GM12878 (cell line): ENCODE results near the gene ANKRD44. TPM values are rescaled to one million over a fixed set of nuclear protein-coding genes. Genes with fewer than 3 reads are reported as not detected.
A peak's percentile ranks its signal among the peaks of the same experiment; 100 is the strongest.

Source experiments
- ATAC-seq: fragments of 200-7000 bp; cut with Tn5 transposase; 3 replicates; pipeline ENCODE4 v1.9.1; 2020; ENCODE audit warnings: mild to moderate bottlenecking, moderate library complexity
- BruUV-seq: library from RNA; stranded (reverse); fragments of 400-500 nt; replicated peaks from 2 replicates; lab custom pipeline; 2021; lab: Mats Ljungman, UMichigan
- CTCF ChIA-PET: fragments of 300-600 bp; sonication (Branson Sonifier 250); formaldehyde crosslinking; extraction: SDS; loops from one replicate; lab custom pipeline; 2021; ENCODE audit warnings: inconsistent platforms; lab: Yijun Ruan, JAX
- POLR2A ChIA-PET: fragments of 350-600 bp; formaldehyde crosslinking; extraction: SDS; loops from one replicate; lab custom pipeline; 2021; ENCODE audit warnings: inconsistent platforms; lab: Charles Lee
- RAD21 ChIA-PET: fragments of 300-600 bp; sonication (Branson Sonifier 250); formaldehyde crosslinking; loops from one replicate; lab custom pipeline; 2023; ENCODE audit warnings: antibody characterized with exemption; ENCODE audit not compliant: unreplicated experiment; lab: Charles Lee
- SMC1A ChIA-PET: fragments of 300-600 bp; sonication (Branson Sonifier 250); formaldehyde crosslinking; loops from one replicate; lab custom pipeline; 2023; ENCODE audit not compliant: unreplicated experiment, uncharacterized antibody; lab: Charles Lee
- DNase-seq: peaks from one replicate; pipeline ENCODE4 v3.0.0-alpha.2; 2011; ENCODE audit warnings: low read depth, low spot score
- FAIRE-seq: peaks from 3 replicates; lab custom pipeline; 2011; peaks lifted over from hg19 to GRCh38; lab: Jason Lieb, UNC
- H2AFZ ChIP-seq: 2 replicates; pipeline ENCODE4 v1.6.0; 2011; ENCODE audit warnings: low read depth, low read length, control low read depth; ENCODE audit not compliant: control insufficient read depth
- H3K27ac ChIP-seq: 2 replicates; pipeline ENCODE4 v1.5.1; 2011; ENCODE audit warnings: control low read depth; ENCODE audit not compliant: control insufficient read depth, insufficient read depth
- H3K27me3 ChIP-seq, 2 experiments: replicated peaks in 1 of 2; 2 replicates each; pipeline versions ENCODE4 v1.6.0 to v1.6.1; 2011; ENCODE audit warnings: low read length in 1 of 2; ENCODE audit not compliant: control insufficient read depth in 2 of 2, insufficient read depth in 2 of 2
- H3K36me3 ChIP-seq, 2 experiments: 2 replicates each; pipeline ENCODE4 v1.5.1; 2011; ENCODE audit warnings: low read length in 1 of 2; ENCODE audit not compliant: control insufficient read depth in 2 of 2, insufficient read depth in 2 of 2
- H3K4me1 ChIP-seq: 2 replicates; pipeline ENCODE4 v1.6.1; 2011; ENCODE audit warnings: mild to moderate bottlenecking, low read length, moderate library complexity, mixed read lengths; ENCODE audit not compliant: control insufficient read depth, insufficient read depth
- H3K4me2 ChIP-seq: 2 replicates; pipeline ENCODE4 v1.6.0; 2011; ENCODE audit warnings: control low read depth; ENCODE audit not compliant: control insufficient read depth, insufficient read depth
- H3K4me3 ChIP-seq: fragments of 200-600 bp; sonication (generic); 2 replicates; pipeline ENCODE4 v1.5.1; 2016
- H3K79me2 ChIP-seq: 2 replicates; pipeline ENCODE4 v1.6.0; 2011; ENCODE audit warnings: low read length; ENCODE audit not compliant: control insufficient read depth, insufficient read depth
- H3K9ac ChIP-seq: 2 replicates; pipeline ENCODE4 v1.8.0; 2011; ENCODE audit warnings: low read length, control low read depth, mixed read lengths; ENCODE audit not compliant: control insufficient read depth, insufficient read depth
- H3K9me3 ChIP-seq: replicated peaks from 3 replicates; pipeline ENCODE4 v1.5.1; 2011; ENCODE audit warnings: mild to moderate bottlenecking, low read length; ENCODE audit not compliant: control insufficient read depth, insufficient read depth
- H4K20me1 ChIP-seq: 2 replicates; pipeline ENCODE4 v1.6.0; 2011; ENCODE audit not compliant: control insufficient read depth, insufficient read depth
- CBX5 ChIP-seq: sonication (generic); IDR thresholded peaks from 2 replicates; pipeline ENCODE4 v1.6.1; 2016; ENCODE audit warnings: low read depth, moderate library complexity, mild to moderate bottlenecking, inconsistent platforms
- CUX1 ChIP-seq: IDR thresholded peaks from 2 replicates; pipeline ENCODE4 v1.6.1; 2012; ENCODE audit warnings: improper control_type of control experiment, low read depth, low read length; ENCODE audit not compliant: insufficient replicate concordance
- E2F4 ChIP-seq: IDR thresholded peaks from 2 replicates; pipeline ENCODE4 v1.6.1; 2012; ENCODE audit warnings: low read depth, low read length, improper control_type of control experiment
- ETV6 ChIP-seq, 2 experiments: fragments of 450-650 bp in 1 of 2; IDR thresholded peaks in 1 of 2; conservative IDR thresholded peaks in 1 of 2; 2 replicates each; pipeline ENCODE4 v1.6.1; 2014; ENCODE audit warnings: antibody characterized with exemption in 1 of 2, borderline replicate concordance in 1 of 2, low read depth in 1 of 2, mild to moderate bottlenecking in 1 of 2, moderate library complexity in 1 of 2
- IKZF1 ChIP-seq: fragments of 450-650 bp; conservative IDR thresholded peaks from 2 replicates; pipeline ENCODE4 v1.6.1; 2017; ENCODE audit warnings: antibody characterized with exemption, mild to moderate bottlenecking
- KAT2A ChIP-seq: conservative IDR thresholded peaks from 2 replicates; pipeline ENCODE4 v1.6.1; 2011; ENCODE audit warnings: low read depth, low read length; ENCODE audit not compliant: control insufficient read depth
- LARP7 ChIP-seq: fragments of 450-650 bp; IDR thresholded peaks from 2 replicates; pipeline ENCODE4 v1.6.1; 2017; ENCODE audit warnings: mild to moderate bottlenecking
- MXI1 ChIP-seq: fragments of 150-350 bp; IDR thresholded peaks from 2 replicates; pipeline ENCODE4 v1.6.1; 2011; ENCODE audit warnings: low read depth, mild to moderate bottlenecking, inconsistent platforms, low read length, improper control_type of control experiment
- RAD21 ChIP-seq: IDR thresholded peaks from 2 replicates; pipeline ENCODE4 v1.6.1; 2011; ENCODE audit warnings: mild to moderate bottlenecking, low read depth, low read length, moderate library complexity; ENCODE audit not compliant: insufficient read depth
- SIX5 ChIP-seq: IDR thresholded peaks from 2 replicates; pipeline ENCODE4 v1.6.1; 2011; ENCODE audit warnings: mild to moderate bottlenecking, low read depth, low read length, moderate library complexity; ENCODE audit not compliant: severe bottlenecking
- YY1 ChIP-seq: IDR thresholded peaks from 2 replicates; pipeline ENCODE4 v1.6.1; 2011; ENCODE audit warnings: low read depth, mild to moderate bottlenecking, low read length
- ZBED1 ChIP-seq: IDR thresholded peaks from 2 replicates; pipeline ENCODE4 v1.6.1; 2016; ENCODE audit warnings: borderline replicate concordance
- ZNF24 ChIP-seq: fragments of 450-650 bp; IDR thresholded peaks from 2 replicates; pipeline ENCODE4 v1.6.1; 2017; ENCODE audit warnings: antibody characterized with exemption, mild to moderate bottlenecking
- WGBS: methylation state at CpG from one replicate; pipeline ENCODE4 v1.1.6; 2016; ENCODE audit warnings: low lambda C conversion rate; ENCODE audit not compliant: insufficient replicate concordance, insufficient coverage; ENCODE audit errors: missing lambda C conversion rate; 5-methylcytosine and 5-hydroxymethylcytosine counted together
- in situ Hi-C: fragments of 300-500 bp; cut with MboI; formaldehyde crosslinking; loops from 9 replicates; pipeline ENCODE4 v1.14.3; 2018; ENCODE audit warnings: mixed read lengths
- intact Hi-C: fragments of 100-400 bp; cut with micrococcal nuclease; formaldehyde crosslinking; loops from one replicate; pipeline ENCODE4 v1.14.2; 2022; ENCODE audit not compliant: unreplicated experiment
- polyA plus RNA-seq, 11 experiments: library from polyadenylated mRNA; depleted of rRNA in 4 of 11; unstranded in 6 of 11; stranded (reverse) in 5 of 11; fragments of >200 nt; fragmentation: Nextera tagmentation in 4 of 11; fragmentation: Illumina TruSeq in 1 of 11; extraction: Ambion mirVana in 4 of 11; extraction: Trizol in 1 of 11; gene quantifications; 1 replicate in 1 of 11; 2 replicates in 10 of 11; pipeline versions ENCODE4 v1.2.1 to v1.2.3, GENCODE V29; 2011 to 2016; ENCODE audit warnings: inconsistent platforms in 2 of 11, missing spikeins in 2 of 11, low read depth in 1 of 11
- total RNA-seq, 4 experiments: library from RNA; depleted of rRNA in 3 of 4; stranded (reverse); fragments of >200 nt in 3 of 4; fragmentation: Illumina TruSeq in 1 of 4; extraction: Trizol in 1 of 4; gene quantifications; 2 replicates each; pipeline versions ENCODE4 v1.2.1 to v1.2.3, GENCODE V29; 2013 to 2021
- TF ChIP-seq, protein P1 (sequence below): IDR thresholded peaks from 2 replicates; pipeline ENCODE4 v1.6.1; 2012; ENCODE audit warnings: low read depth, low read length, improper control_type of control experiment
- TF ChIP-seq, protein P2 (sequence below): fragments of 450-650 bp; IDR thresholded peaks from 2 replicates; pipeline ENCODE4 v1.6.1; 2016; ENCODE audit warnings: mild to moderate bottlenecking

Gene ANKRD44
- total and polyA plus RNA-seq, 10 of the 15 experiments (the other 5 are each of a cell fraction or from before 2014, with no cell fraction given) = 19.1 to 99.1 (median 59.6) TPM

- Histone ChIP-seq H3K4me2 (no peak overlapping the region), H3K27ac (no peak overlapping the region), H3K27me3 (no peaks in the 10 kb centered on the region), H3K9me3 (no peaks in the 10 kb centered on the region), H2AFZ (no peak overlapping the region), H3K36me3 (peaks cover 1 to 12% of the 10 kb centered on the region in 2 experiments), H3K4me1 (peaks cover 10% of the 10 kb centered on the region), H4K20me1 (no peaks in the 10 kb centered on the region), H3K9ac (no peak overlapping the region), H3K4me3 (no peak overlapping the region), H3K79me2 (peaks cover 8% of the 10 kb centered on the region)
- TSS peak; percentile 20 for BruUV-seq
- intact Hi-C loops = loop anchor here (1.0 to 5.0 kb wide), 2 partner anchors 55 to 156 kb away; no protein-coding TSS in a partner anchor
- in situ Hi-C loops = no loop called here
- ChIA-PET CTCF (interaction anchor here (0.7 to 10.9 kb wide), 47 partner anchors 10 to 610 kb away, joined by 3 to 398 read pairs (median 4); no protein-coding TSS in a partner anchor), RAD21 (interaction anchor here (0.5 to 6.6 kb wide), 23 partner anchors 9 to 203 kb away, joined by 3 to 207 read pairs (median 4); partner anchors contain the start of gene ANKRD44), POLR2A (interaction anchor here (0.6 to 2.4 kb wide), 4 partner anchors 10 to 55 kb away, joined by 3 to 14 read pairs (median 3); no protein-coding TSS in a partner anchor), SMC1A (interaction anchor here (0.6 to 20.9 kb wide), 26 partner anchors 9 to 894 kb away, joined by 3 to 478 read pairs (median 6); no protein-coding TSS in a partner anchor)
- peak; percentile 93 for FAIRE-seq
- WGBS = 38% methylated on average over 5 of the region's 5 CpGs
- DNase-seq = no peak
- ATAC-seq = peak; percentile 99
- TF ChIP-seq MXI1 = no peak
- no peak for TF ChIP-seq LARP7
- TF ChIP-seq KAT2A = no peak
- TF ChIP-seq ZBED1 = no peak
- no peak for TF ChIP-seq SIX5
- TF ChIP-seq, protein P1, sequence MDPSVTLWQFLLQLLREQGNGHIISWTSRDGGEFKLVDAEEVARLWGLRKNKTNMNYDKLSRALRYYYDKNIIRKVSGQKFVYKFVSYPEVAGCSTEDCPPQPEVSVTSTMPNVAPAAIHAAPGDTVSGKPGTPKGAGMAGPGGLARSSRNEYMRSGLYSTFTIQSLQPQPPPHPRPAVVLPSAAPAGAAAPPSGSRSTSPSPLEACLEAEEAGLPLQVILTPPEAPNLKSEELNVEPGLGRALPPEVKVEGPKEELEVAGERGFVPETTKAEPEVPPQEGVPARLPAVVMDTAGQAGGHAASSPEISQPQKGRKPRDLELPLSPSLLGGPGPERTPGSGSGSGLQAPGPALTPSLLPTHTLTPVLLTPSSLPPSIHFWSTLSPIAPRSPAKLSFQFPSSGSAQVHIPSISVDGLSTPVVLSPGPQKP = no peak
- TF ChIP-seq RAD21 = peak; percentile 82
- peak; percentile 90 for TF ChIP-seq YY1
- no peak for TF ChIP-seq ETV6 (conservative IDR thresholded peaks at IDR 0.05 in 1 of 2, IDR thresholded peaks at IDR 0.05 in 1 of 2; ENCODE audit: borderline replicate concordance in 1 of 2, low read depth in 1 of 2)
- no peak for TF ChIP-seq CBX5
- TF ChIP-seq ZNF24 = 0 out of 2 replicates have a peak, but pooled peaks have one; percentile 44
- no peak for TF ChIP-seq E2F4
- TF ChIP-seq CUX1 = no peak
- TF ChIP-seq, protein P2, sequence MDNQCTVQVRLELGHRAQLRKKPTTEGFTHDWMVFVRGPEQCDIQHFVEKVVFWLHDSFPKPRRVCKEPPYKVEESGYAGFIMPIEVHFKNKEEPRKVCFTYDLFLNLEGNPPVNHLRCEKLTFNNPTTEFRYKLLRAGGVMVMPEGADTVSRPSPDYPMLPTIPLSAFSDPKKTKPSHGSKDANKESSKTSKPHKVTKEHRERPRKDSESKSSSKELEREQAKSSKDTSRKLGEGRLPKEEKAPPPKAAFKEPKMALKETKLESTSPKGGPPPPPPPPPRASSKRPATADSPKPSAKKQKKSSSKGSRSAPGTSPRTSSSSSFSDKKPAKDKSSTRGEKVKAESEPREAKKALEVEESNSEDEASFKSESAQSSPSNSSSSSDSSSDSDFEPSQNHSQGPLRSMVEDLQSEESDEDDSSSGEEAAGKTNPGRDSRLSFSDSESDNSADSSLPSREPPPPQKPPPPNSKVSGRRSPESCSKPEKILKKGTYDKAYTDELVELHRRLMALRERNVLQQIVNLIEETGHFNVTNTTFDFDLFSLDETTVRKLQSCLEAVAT = no peak
- no peak for TF ChIP-seq IKZF1
Measured at GRCh38 chr2:197168705-197169104, 141.9 kb downstream of the ANKRD44 start.
